PC-9 (cell line): ENCODE data around the gene TMEM151B. TPM values are rescaled to one million over a fixed set of nuclear protein-coding genes. Genes with fewer than 3 reads are reported as not detected.

Experiments used
- BruUV-seq: library from RNA; stranded (reverse); fragments of 400-500 nt; replicated peaks from 2 replicates; lab custom pipeline; 2021; lab: Mats Ljungman, UMichigan
- CTCF ChIA-PET: fragments of 300-600 bp; sonication (Branson Sonifier 250); formaldehyde crosslinking; loops from one replicate; lab custom pipeline; 2022; ENCODE audit warnings: antibody characterized with exemption; lab: Charles Lee
- POLR2A ChIA-PET: fragments of 300-600 bp; sonication (Branson Sonifier 250); formaldehyde crosslinking; loops from one replicate; lab custom pipeline; 2022; ENCODE audit warnings: antibody characterized with exemption; ENCODE audit not compliant: unreplicated experiment; lab: Charles Lee
- DNase-seq, 2 experiments: peaks; one replicate each; pipeline versions ENCODE4 v3.0.0 to v3.0.0-alpha.2; 2015 to 2022; ENCODE audit warnings: mixed read lengths in 1 of 2
- H2AFZ ChIP-seq: fragments of 200-600 bp; sonication (generic); 2 replicates; pipeline ENCODE4 v1.8.1; 2017; ENCODE audit warnings: antibody characterized with exemption
- H3F3A ChIP-seq: fragments of 200-600 bp; sonication (generic); 2 replicates; pipeline ENCODE4 v1.8.1; 2017; ENCODE audit warnings: antibody characterized with exemption, mild to moderate bottlenecking, low read depth; ENCODE audit not compliant: insufficient read depth
- H3K27ac ChIP-seq: fragments of 200-600 bp; sonication (generic); 2 replicates; pipeline ENCODE4 v1.6.1; 2016; ENCODE audit warnings: mixed run types
- H3K27me3 ChIP-seq: fragments of 200-600 bp; sonication (generic); 2 replicates; pipeline ENCODE4 v1.6.1; 2016; ENCODE audit warnings: low read depth, mixed run types; ENCODE audit not compliant: insufficient read depth
- H3K36me3 ChIP-seq: fragments of 200-600 bp; sonication (generic); 2 replicates; pipeline ENCODE4 v1.6.1; 2016; ENCODE audit warnings: low read depth, mixed run types
- H3K4me1 ChIP-seq: fragments of 200-600 bp; sonication (generic); replicated peaks from 2 replicates; pipeline ENCODE4 v1.6.1; 2016; ENCODE audit warnings: mixed run types; ENCODE audit not compliant: insufficient read depth
- H3K4me2 ChIP-seq: fragments of 200-600 bp; sonication (generic); 2 replicates; pipeline ENCODE4 v1.6.1; 2017; ENCODE audit warnings: mixed run types
- H3K4me3 ChIP-seq: fragments of 200-600 bp; sonication (generic); 2 replicates; pipeline ENCODE4 v1.6.1; 2016; ENCODE audit warnings: mixed run types
- H3K79me2 ChIP-seq: fragments of 200-600 bp; sonication (generic); 2 replicates; pipeline ENCODE4 v1.6.1; 2017; ENCODE audit warnings: low read depth, mixed run types
- H3K9me2 ChIP-seq: fragments of 200-600 bp; sonication (generic); 2 replicates; pipeline ENCODE4 v1.8.1; 2017; ENCODE audit warnings: mild to moderate bottlenecking; ENCODE audit not compliant: insufficient read depth
- H3K9me3 ChIP-seq: fragments of 200-600 bp; sonication (generic); 2 replicates; pipeline ENCODE4 v1.8.1; 2016; ENCODE audit warnings: low read depth; ENCODE audit not compliant: insufficient read depth
- H4K20me1 ChIP-seq: fragments of 200-600 bp; sonication (generic); 2 replicates; pipeline ENCODE4 v1.8.1; 2017; ENCODE audit not compliant: insufficient read depth
- CTCF ChIP-seq: fragments of 200-600 bp; sonication (generic); conservative IDR thresholded peaks from 2 replicates; pipeline ENCODE4 v1.6.1; 2017; ENCODE audit warnings: mixed run types, antibody characterized with exemption, mild to moderate bottlenecking, moderate library complexity
- EZH2 ChIP-seq: fragments of 200-600 bp; sonication (generic); IDR thresholded peaks from 2 replicates; pipeline ENCODE4 v1.8.0; 2017; ENCODE audit warnings: antibody characterized with exemption, low read depth
- intact Hi-C: fragments of 100-400 bp; cut with micrococcal nuclease; formaldehyde crosslinking; loops from one replicate; pipeline ENCODE4 v1.10.0; 2022; ENCODE audit not compliant: unreplicated experiment
- total RNA-seq: library from RNA; stranded (reverse); gene quantifications from 2 replicates; pipeline ENCODE4 v1.2.3, GENCODE V29; 2021

Gene TMEM151B
- total RNA-seq, 1 experiment from 2014 or later: not detected

GRCh38 chr6:44238687-44239350 lies 31.4 kb upstream of the TMEM151B start:
- no peak overlapping the region; the same call in 1 of the 2 replicates for H3K4me2 ChIP-seq
- peaks cover 17% of the 10 kb centered on the region for H3K4me1 ChIP-seq
- no peaks in the 10 kb centered on the region for H3K36me3 ChIP-seq
- H4K20me1 ChIP-seq: no peaks in the 10 kb centered on the region
- intact Hi-C loops: no loop called here
- BruUV-seq: no TSS peak
- peak in 1 of 2 experiments; percentile 34 for DNase-seq
- no peaks in the 10 kb centered on the region for H3K9me2 ChIP-seq
- no peaks in the 10 kb centered on the region for H3K79me2 ChIP-seq
- ChIA-PET CTCF (interaction anchor here (0.6 kb wide), 1 partner anchor 10 kb away, joined by 3 read pairs; no protein-coding TSS in a partner anchor), POLR2A (no interaction called here)
- no peak overlapping the region for H3K27ac ChIP-seq
- H3K9me3 ChIP-seq: no peaks in the 10 kb centered on the region
- H3K27me3 ChIP-seq: no peaks in the 10 kb centered on the region
- no peak for TF ChIP-seq EZH2
- TF ChIP-seq CTCF: no peak
- H2AFZ ChIP-seq: no peak overlapping the region
- H3K4me3 ChIP-seq: no peak overlapping the region
- H3F3A ChIP-seq: peaks cover 27% of the 10 kb centered on the region

DNA sequence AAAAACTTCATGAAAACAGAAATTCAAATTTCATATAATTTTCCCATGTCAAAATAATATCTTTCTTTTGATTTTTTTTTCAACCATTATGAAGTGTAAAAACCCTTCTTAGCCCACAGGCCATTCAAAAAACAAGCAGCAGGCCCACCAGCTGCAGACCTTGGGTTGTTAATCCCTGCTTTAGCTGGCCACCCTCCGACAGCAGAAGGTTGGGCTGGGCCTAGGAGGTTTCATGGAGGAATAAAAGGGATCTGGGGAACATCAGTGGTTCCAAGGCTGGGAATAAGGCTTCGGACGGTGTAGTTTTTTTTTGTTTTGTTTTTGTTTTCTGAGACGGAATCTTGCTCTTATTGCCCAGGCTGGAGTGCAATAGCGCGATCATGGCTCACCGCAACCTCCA lies 26.9 kb upstream of the TMEM151B start:
- Histone ChIP-seq H3K79me2 (peaks cover 15% of the 10 kb centered on the region), H3K27ac (no peak overlapping the region), H3K9me3 (no peaks in the 10 kb centered on the region), H4K20me1 (peaks cover 13% of the 10 kb centered on the region), H3K36me3 (peaks cover 8% of the 10 kb centered on the region), H3K4me2 (no peak overlapping the region), H2AFZ (no peak overlapping the region), H3K4me1 (peaks cover under 1% of the 10 kb centered on the region), H3F3A (peaks cover 22% of the 10 kb centered on the region), H3K4me3 (no peak overlapping the region), H3K9me2 (no peaks in the 10 kb centered on the region), H3K27me3 (no peaks in the 10 kb centered on the region)
- POLR2A ChIA-PET: no interaction called here
- CTCF ChIA-PET: interaction anchor here (0.6 kb wide), 1 partner anchor 478 kb away, joined by 23 read pairs; no protein-coding TSS in a partner anchor
- BruUV-seq: no TSS peak
- intact Hi-C loops: no loop called here
- no peak for TF ChIP-seq EZH2
- no peak for TF ChIP-seq CTCF
- no peak for DNase-seq

DNA sequence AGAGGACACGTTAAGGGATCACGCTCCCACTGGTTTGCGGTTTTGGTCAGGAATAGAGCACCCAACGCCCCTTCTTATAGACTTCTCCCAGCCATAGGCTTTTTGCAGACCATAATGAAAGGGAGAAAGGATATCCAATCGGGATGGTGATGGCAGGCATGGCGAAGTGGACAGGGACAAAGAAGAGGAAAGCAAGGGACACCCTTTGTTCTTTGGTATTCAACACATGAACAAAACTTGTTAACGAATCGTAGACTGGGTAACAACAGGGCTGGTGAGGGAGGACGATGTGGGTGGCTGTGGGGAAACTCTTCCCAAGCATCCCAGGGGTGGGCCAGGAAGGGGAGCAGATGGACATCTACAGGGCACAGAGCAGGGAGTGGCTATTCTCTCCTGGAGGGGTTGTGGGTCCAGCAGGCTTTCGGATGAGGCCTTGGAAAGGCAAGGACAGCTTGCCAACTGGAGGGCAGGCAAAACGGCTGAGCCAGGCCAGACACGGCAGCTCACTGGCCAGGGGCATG lies 24.8 kb upstream of the TMEM151B start:
- Histone ChIP-seq H3K27me3 (no peaks in the 10 kb centered on the region), H3K27ac (no peak overlapping the region), H3F3A (peaks cover 39% of the 10 kb centered on the region), H3K4me1 (peaks cover 22% of the 10 kb centered on the region), H3K36me3 (peaks cover 29% of the 10 kb centered on the region), H4K20me1 (peaks cover 34% of the 10 kb centered on the region), H3K4me3 (peak overlapping the region; percentile 98; the same call in 1 of the 2 replicates), H3K9me3 (no peaks in the 10 kb centered on the region), H3K9me2 (no peaks in the 10 kb centered on the region), H2AFZ (peak overlapping the region; percentile 93), H3K79me2 (peaks cover 36% of the 10 kb centered on the region), H3K4me2 (peak overlapping the region; percentile 97)
- intact Hi-C loops: loop anchor here (5.0 kb wide), 1 partner anchor 128 kb away; no protein-coding TSS in a partner anchor
- CTCF ChIA-PET: interaction anchor here (0.8 kb wide), 1 partner anchor 8 kb away, joined by 3 read pairs; no protein-coding TSS in a partner anchor
- TF ChIP-seq CTCF: no peak
- no peak for TF ChIP-seq EZH2
- POLR2A ChIA-PET: interaction anchor here (0.6 to 1.2 kb wide), 3 partner anchors 19 to 157 kb away, joined by 3 to 11 read pairs (median 4); no protein-coding TSS in a partner anchor
- no TSS peak for BruUV-seq
- peak in 1 of 2 experiments; percentile 10 for DNase-seq
